Body of pancreas (tissue), 4 donors: ENCODE results near the gene ADIG. TPM values are rescaled to one million over a fixed set of nuclear protein-coding genes. Genes with fewer than 3 reads are reported as not detected.

Experiments
- ATAC-seq: fragments of 150-250 bp; one replicate; pipeline ENCODE4 v1.9.1; 2016
- DNase-seq, 4 donors: peaks; one replicate each; pipeline ENCODE4 v3.0.0-alpha.2; 2019
- H3K27ac ChIP-seq, 4 donors: fragments of 200-600 bp; sonication (generic); 1 replicate in 3 of 4; 2 replicates in 1 of 4; pipeline versions ENCODE4 v1.5.1 to v1.6.1; 2016 to 2019; ENCODE audit warnings: mild to moderate bottlenecking in 1 of 4, mixed read lengths in 1 of 4, moderate library complexity in 1 of 4
- H3K27me3 ChIP-seq, 2 donors: fragments of 200-600 bp; sonication (generic); one replicate each; pipeline ENCODE4 v1.6.0; 2016; ENCODE audit warnings: mild to moderate bottlenecking in 1 of 2
- H3K36me3 ChIP-seq, 2 donors: fragments of 200-600 bp; sonication (generic); replicated peaks in 1 of 2; 2 replicates each; pipeline ENCODE4 v1.5.1; 2016; ENCODE audit warnings: low read depth in 2 of 2; ENCODE audit not compliant: insufficient read depth in 1 of 2
- H3K4me1 ChIP-seq: fragments of 200-600 bp; sonication (generic); one replicate; pipeline ENCODE4 v1.6.0; 2016
- H3K4me3 ChIP-seq, 2 donors: fragments of 200-600 bp; sonication (generic); 1 replicate in 1 of 2; 2 replicates in 1 of 2; pipeline ENCODE4 v1.5.1; 2016 to 2019
- H3K9me3 ChIP-seq, 3 donors: fragments of 200-600 bp; sonication (generic); 1 replicate in 2 of 3; 2 replicates in 1 of 3; pipeline ENCODE4 v1.5.1; 2016
- POLR2A ChIP-seq, 3 donors: fragments of 450-650 bp; IDR thresholded peaks; one replicate each; pipeline ENCODE4 v1.6.1; 2016; ENCODE audit warnings: antibody characterized with exemption in 3 of 3, mild to moderate bottlenecking in 2 of 3
- WGBS, 2 donors: methylation state at CpG; one replicate each; pipeline ENCODE4 v1.1.5; 2017; 5-methylcytosine and 5-hydroxymethylcytosine counted together
- intact Hi-C: fragments of 100-400 bp; cut with DNase I; formaldehyde crosslinking; loops from one replicate; pipeline ENCODE4 v1.15.1; 2023
- total RNA-seq, 2 donors: library from RNA; depleted of rRNA; stranded (reverse); fragments of >200 nt; gene quantifications; one replicate each; pipeline ENCODE4 v1.1.0, GENCODE V29; 2016
- TF ChIP-seq, protein P1 (sequence below), 7 experiments: fragments of 450-650 bp in 4 of 7; fragments of 200-600 bp in 3 of 7; sonication (generic) in 3 of 7; IDR thresholded peaks; one replicate each; pipeline ENCODE4 v1.5.1; 2016 to 2019; ENCODE audit warnings: antibody characterized with exemption in 7 of 7

ADIG gene
- total RNA-seq, 2 donors from 2014 or later = not detected

DNA sequence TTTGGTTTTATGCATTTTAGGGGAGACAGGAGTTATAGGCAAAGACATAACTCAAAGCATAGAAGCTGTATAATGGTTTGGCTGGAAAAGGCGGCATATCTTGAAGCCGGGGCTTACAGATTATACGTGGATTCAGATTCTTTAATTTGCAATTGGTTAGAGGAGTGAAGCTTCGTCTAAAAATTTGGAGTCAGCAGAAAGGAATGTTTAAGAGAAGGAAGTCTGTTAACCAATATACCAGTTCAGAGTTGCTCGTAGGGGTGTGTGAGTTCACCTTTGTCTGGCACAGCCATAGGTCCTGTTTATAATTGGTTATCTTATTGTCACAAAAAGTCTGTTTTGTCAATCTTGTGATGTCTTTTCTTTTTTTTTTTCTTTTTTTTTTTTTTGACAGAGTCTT, 29.5 kb downstream of the ADIG start:
- no peaks in the 10 kb centered on the region for H3K9me3 ChIP-seq
- H3K27ac ChIP-seq = no peak overlapping the region
- DNase-seq = no peak
- intact Hi-C loops = no loop called here
- H3K4me1 ChIP-seq = no peaks in the 10 kb centered on the region
- ATAC-seq = no peak
- 65 to 71% methylated on average over 5 of the region's 5 CpGs for WGBS, 2 donors
- no peaks in the 10 kb centered on the region for H3K36me3 ChIP-seq
- H3K27me3 ChIP-seq = no peaks in the 10 kb centered on the region
- no peak overlapping the region for H3K4me3 ChIP-seq
- TF ChIP-seq POLR2A (IDR thresholded peaks at IDR 0.05) = no peak
- TF ChIP-seq, protein P1, sequence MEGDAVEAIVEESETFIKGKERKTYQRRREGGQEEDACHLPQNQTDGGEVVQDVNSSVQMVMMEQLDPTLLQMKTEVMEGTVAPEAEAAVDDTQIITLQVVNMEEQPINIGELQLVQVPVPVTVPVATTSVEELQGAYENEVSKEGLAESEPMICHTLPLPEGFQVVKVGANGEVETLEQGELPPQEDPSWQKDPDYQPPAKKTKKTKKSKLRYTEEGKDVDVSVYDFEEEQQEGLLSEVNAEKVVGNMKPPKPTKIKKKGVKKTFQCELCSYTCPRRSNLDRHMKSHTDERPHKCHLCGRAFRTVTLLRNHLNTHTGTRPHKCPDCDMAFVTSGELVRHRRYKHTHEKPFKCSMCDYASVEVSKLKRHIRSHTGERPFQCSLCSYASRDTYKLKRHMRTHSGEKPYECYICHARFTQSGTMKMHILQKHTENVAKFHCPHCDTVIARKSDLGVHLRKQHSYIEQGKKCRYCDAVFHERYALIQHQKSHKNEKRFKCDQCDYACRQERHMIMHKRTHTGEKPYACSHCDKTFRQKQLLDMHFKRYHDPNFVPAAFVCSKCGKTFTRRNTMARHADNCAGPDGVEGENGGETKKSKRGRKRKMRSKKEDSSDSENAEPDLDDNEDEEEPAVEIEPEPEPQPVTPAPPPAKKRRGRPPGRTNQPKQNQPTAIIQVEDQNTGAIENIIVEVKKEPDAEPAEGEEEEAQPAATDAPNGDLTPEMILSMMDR (IDR thresholded peaks at IDR 0.05) = no peak

DNA sequence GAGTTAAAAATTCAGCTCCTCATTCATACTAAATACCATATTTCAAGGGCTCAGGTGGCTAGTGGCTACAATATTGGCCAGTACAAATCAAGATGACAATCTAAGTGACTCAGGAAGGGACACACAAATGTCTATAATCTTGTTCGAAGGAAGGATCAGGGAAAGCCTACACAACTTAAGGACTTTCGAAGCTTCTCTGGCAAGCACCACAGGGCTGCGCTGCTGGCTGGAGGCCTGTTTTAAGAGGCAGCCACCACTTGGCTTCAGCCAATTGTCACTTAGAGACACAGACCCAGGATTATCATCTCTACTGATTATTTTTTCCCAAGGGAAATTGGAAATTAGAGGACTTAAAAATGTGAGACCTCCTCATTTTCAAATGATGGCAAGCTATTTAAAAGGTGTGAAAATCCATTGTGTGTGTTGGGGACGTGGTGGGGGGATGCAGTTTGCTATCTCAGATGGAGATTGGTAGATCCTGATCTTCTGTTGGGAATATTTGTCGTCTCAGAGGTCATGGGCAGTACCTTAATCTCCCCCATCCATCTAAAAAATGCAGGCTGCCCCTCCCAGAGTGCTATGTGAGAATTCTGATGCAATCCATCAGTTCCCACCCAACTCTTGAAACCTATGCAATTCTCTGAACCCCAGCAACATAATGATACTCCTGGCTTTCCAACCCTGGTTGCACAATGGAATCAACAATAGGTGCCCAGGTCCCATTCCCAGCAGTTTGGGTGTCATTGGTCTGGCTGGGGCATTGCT, 31.9 kb downstream of the ADIG start:
- H3K27me3 ChIP-seq = no peaks in the 10 kb centered on the region
- H3K4me1 ChIP-seq = no peaks in the 10 kb centered on the region
- H3K27ac ChIP-seq = no peak overlapping the region
- ATAC-seq (no peak), DNase-seq (no peak)
- 43 to 60% methylated on average over 5 of the region's 5 CpGs for WGBS, 2 donors
- intact Hi-C loops = no loop called here
- no peaks in the 10 kb centered on the region for H3K9me3 ChIP-seq
- no peak overlapping the region for H3K4me3 ChIP-seq
- TF ChIP-seq, protein P1 (IDR thresholded peaks at IDR 0.05) = no peak
- no peak for TF ChIP-seq POLR2A (IDR thresholded peaks at IDR 0.05)
- H3K36me3 ChIP-seq = no peaks in the 10 kb centered on the region

DNA sequence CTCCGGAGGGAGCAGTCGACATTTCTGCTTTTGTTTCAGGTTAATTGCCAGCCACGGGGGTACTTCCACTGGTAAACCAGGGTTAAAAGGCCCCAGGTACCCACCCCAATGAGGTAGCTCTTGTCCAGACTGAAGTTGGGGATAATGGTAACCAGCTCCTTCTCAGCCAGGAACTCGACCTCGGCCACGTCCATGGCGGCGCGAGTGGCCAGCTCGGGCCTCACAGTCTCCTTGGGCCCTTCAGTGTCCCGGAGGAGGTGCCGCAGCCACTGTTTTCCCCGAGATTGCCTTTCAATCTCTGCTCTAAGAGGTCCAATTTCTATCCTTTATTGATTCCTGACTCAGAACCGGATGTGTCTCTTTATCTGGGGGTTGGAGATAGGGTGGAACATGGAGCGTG, 34.3 kb downstream of the ADIG start:
- no peaks in the 10 kb centered on the region for H3K4me1 ChIP-seq
- no peak overlapping the region for H3K27ac ChIP-seq
- ATAC-seq = no peak

GRCh38 chr20:38616457-38616856, 35.5 kb downstream of the ADIG start:
- no peaks in the 10 kb centered on the region for H3K27me3 ChIP-seq
- DNase-seq (no peak), ATAC-seq (no peak)
- H3K9me3 ChIP-seq = no peaks in the 10 kb centered on the region
- H3K27ac ChIP-seq = no peak overlapping the region
- no peaks in the 10 kb centered on the region for H3K4me1 ChIP-seq
- WGBS, 2 donors = 79 to 83% methylated on average over 4 of the region's 4 CpGs
- intact Hi-C loops = no loop called here
- no peaks in the 10 kb centered on the region for H3K36me3 ChIP-seq
- TF ChIP-seq, protein P1 (IDR thresholded peaks at IDR 0.05) = no peak
- no peak for TF ChIP-seq POLR2A (IDR thresholded peaks at IDR 0.05)
- H3K4me3 ChIP-seq = no peak overlapping the region

More for the DNA sequence above, 34.3 kb downstream of the ADIG start:
- H3K9me3 ChIP-seq = no peaks in the 10 kb centered on the region
- no peaks in the 10 kb centered on the region for H3K36me3 ChIP-seq
- 73 to 75% methylated on average over 7 to 15 of the region's 15 CpGs for WGBS, 2 donors
- no peak overlapping the region for H3K4me3 ChIP-seq
- intact Hi-C loops = no loop called here
- TF ChIP-seq, protein P1 (IDR thresholded peaks at IDR 0.05) = no peak
- TF ChIP-seq POLR2A (IDR thresholded peaks at IDR 0.05) = no peak
- DNase-seq = no peak
- no peaks in the 10 kb centered on the region for H3K27me3 ChIP-seq
